Activated CD4-positive, CD25-positive, alpha-beta regulatory T cell treated with anti-CD3 and anti-CD28 coated beads, Interleukin-2, amount 50 U/mL, for 72 hours (primary cell): Measurements from ENCODE around the gene MTMR10.
A peak's percentile ranks its signal among the peaks of the same experiment; 100 is the strongest.

Source experiments
- DNase-seq: peaks from one replicate; pipeline ENCODE4 v3.0.0; 2021

MTMR10 gene

GRCh38 chr15:30917013-30917412, 74.4 kb downstream of the MTMR10 start:
- no peak for DNase-seq

GRCh38 chr15:30913761-30914160, 77.7 kb downstream of the MTMR10 start:
- no peak for DNase-seq

DNA sequence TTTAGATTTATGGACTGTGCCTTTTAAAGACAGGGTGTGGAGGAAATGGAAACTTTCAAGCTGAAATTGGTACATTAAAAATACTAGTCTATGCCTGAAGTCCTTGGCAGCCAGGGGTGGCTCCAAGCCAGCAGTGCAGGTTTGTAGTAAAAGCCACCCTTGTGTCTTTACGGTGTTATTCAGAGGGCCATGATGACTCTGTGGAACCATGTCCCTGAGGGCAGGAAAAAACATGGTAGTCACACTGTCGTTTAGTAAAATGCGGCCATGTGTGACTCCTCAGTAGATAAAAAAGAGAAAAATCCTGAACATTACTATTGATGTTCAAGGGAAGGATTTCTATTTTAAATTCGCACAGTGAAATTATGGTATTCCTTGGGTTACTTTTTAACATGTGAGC, 85.1 kb downstream of the MTMR10 start:
- DNase-seq = no peak

GRCh38 chr15:30905821-30906220, 85.6 kb downstream of the MTMR10 start:
- DNase-seq = no peak

DNA sequence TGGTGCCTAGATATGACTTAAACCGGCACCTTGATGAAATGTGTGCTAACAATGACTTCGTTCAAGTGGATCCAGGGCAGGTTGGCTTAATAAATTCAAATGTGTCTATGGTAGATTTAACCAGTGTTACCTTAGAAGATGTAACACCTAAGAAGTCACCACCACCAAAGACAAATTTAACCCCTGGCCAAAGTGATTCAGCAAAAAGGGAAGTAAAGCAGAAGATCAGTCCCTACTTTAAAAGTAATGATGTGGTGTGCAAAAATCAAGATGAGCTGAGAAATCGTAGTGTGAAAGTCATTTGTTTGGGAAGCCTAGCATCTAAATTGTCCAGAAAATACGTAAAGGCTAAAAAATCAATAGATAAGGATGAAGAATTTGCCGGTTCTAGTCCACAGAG, 86.6 kb downstream of the MTMR10 start:
- DNase-seq = no peak

- peak; percentile 52 for DNase-seq
Observed at GRCh38 chr15:30903497-30904187, 87.8 kb downstream of the MTMR10 start, which contains the start of gene FAN1. TSS of gene FAN1 (plus strand) at chr15:30903915. CDS start at chr15:30904664, 749 bp downstream.

DNA sequence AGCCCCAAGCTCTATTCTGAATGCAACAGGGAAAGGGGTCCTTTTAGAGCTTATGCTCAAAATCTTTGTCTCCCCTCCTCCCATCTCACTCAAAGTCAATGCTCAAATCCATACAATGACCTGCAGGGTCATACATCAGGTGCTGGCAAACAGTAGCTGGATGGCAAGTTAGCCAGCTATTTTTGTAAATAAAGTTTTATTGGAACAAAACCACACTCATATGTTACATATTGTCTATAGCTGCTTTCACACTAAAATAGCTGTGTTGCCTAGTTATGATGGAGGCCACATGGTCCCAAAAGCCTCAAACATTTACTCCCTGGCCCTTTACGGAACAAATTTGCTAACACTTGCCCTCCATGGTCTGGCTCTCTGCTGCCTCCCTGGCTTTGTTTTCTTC, 89.5 kb downstream of the MTMR10 start:
- DNase-seq = no peak

- no peak for DNase-seq
Observed at GRCh38 chr15:30896211-30896606, 95.2 kb downstream of the MTMR10 start.

- DNase-seq = no peak
Observed at GRCh38 chr15:30895461-30896210, 95.8 kb downstream of the MTMR10 start.

- DNase-seq = no peak
Observed at GRCh38 chr15:30889196-30889595, 102.2 kb downstream of the MTMR10 start.
